Stomach (tissue), 9 donors: ENCODE results near the gene NEDD4. TPM values are rescaled to one million over a fixed set of nuclear protein-coding genes. Genes with fewer than 3 reads are reported as not detected.

Source experiments
- DNase-seq, 2 donors: peaks; one replicate each; pipeline versions ENCODE4 v3.0.0 to v3.0.0-alpha.2; 2013 to 2019
- H3K27ac ChIP-seq, 5 donors: fragments of 200-600 bp in 4 of 5; sonication (generic) in 4 of 5; one replicate each; pipeline ENCODE4 v1.5.1; 2013 to 2019; ENCODE audit warnings: mild to moderate bottlenecking in 1 of 5, moderate library complexity in 1 of 5
- H3K27me3 ChIP-seq, 3 donors: fragments of 200-600 bp; sonication (generic); one replicate each; pipeline ENCODE4 v1.5.1; 2017 to 2019; ENCODE audit warnings: mixed run types in 1 of 3
- H3K36me3 ChIP-seq, 4 donors: fragments of 200-600 bp; sonication (generic); 1 replicate in 3 of 4; 2 replicates in 1 of 4; pipeline ENCODE4 v1.5.1; 2016 to 2019
- H3K4me1 ChIP-seq, 4 donors: fragments of 200-600 bp; sonication (generic); one replicate each; pipeline ENCODE4 v1.5.1; 2016 to 2019
- H3K4me3 ChIP-seq, 4 donors: fragments of 200-600 bp; sonication (generic) in 3 of 4; one replicate each; pipeline ENCODE4 v1.5.1; 2016 to 2019; ENCODE audit warnings: mild to moderate bottlenecking in 1 of 4
- H3K9me3 ChIP-seq, 4 donors: fragments of 200-600 bp; sonication (generic); one replicate each; pipeline ENCODE4 v1.5.1; 2016 to 2019
- CTCF ChIP-seq, 7 experiments: fragments of 450-650 bp in 4 of 7; fragments of 200-600 bp in 3 of 7; sonication (generic) in 3 of 7; IDR thresholded peaks; one replicate each; pipeline ENCODE4 v1.5.1; 2016 to 2019; ENCODE audit warnings: antibody characterized with exemption in 7 of 7, control low read depth in 2 of 7, mild to moderate bottlenecking in 1 of 7
- EP300 ChIP-seq: sonication (generic); formaldehyde crosslinking; IDR thresholded peaks from one replicate; pipeline ENCODE4 v1.6.1; 2017; ENCODE audit warnings: antibody characterized with exemption
- POLR2A ChIP-seq, 4 donors: fragments of 450-650 bp; IDR thresholded peaks; one replicate each; pipeline ENCODE4 v1.6.1; 2016; ENCODE audit warnings: antibody characterized with exemption in 4 of 4, control low read depth in 2 of 4, mild to moderate bottlenecking in 1 of 4, moderate library complexity in 1 of 4
- POLR2AphosphoS5 ChIP-seq, 3 donors: sonication (generic); formaldehyde crosslinking; IDR thresholded peaks; one replicate each; pipeline ENCODE4 v1.6.1; 2016; ENCODE audit warnings: antibody characterized with exemption in 3 of 3
- WGBS, 5 donors: extraction: QIAGEN DNeasy Blood & Tissue Kit in 3 of 5; methylation state at CpG; one replicate each; pipeline versions ENCODE4 v1.1.5 to v1.1.7; 2013 to 2018; 5-methylcytosine and 5-hydroxymethylcytosine counted together
- intact Hi-C: fragments of 100-400 bp; cut with DNase I; formaldehyde crosslinking; loops from one replicate; pipeline ENCODE4 v1.15.1; 2023; ENCODE audit warnings: low total_unique reads
- polyA plus RNA-seq, 3 donors: library from polyadenylated mRNA; stranded (reverse); fragments of 200-250 nt; gene quantifications; one replicate each; pipeline ENCODE4 v1.2.3, GENCODE V29; 2013
- total RNA-seq, 5 donors: library from RNA; depleted of rRNA; stranded (reverse); fragments of >200 nt; gene quantifications; one replicate each; pipeline versions ENCODE4 v1.1.0 to v1.2.3, GENCODE V29; 2014 to 2016
- donor health status: healthy with polysubstance abuse.
- donor health status: Bipolar disorder and iron deficiency.
- donor health status: healthy.

The NEDD4 gene
- total and polyA plus RNA-seq, 8 donors: 2.9 to 40.8 (median 7.5) TPM

- WGBS, 5 donors: 68 to 78% (median 71%) methylated on average over 5 of the region's 5 CpGs
- peak in 1 of 2 donors; percentile 10 for DNase-seq
These were observed 173.4 kb downstream of the NEDD4 start for GRCh38 chr15:55820043-55820442.

GRCh38 chr15:55819397-55820034 is 173.9 kb downstream of the NEDD4 start:
- peak in 1 of 2 donors; percentile 8 for DNase-seq
- Histone ChIP-seq H3K27me3 (no peaks in the 10 kb centered on the region), H3K4me3 (no peak overlapping the region), H3K9me3 (no peaks in the 10 kb centered on the region), H3K36me3 (no peaks in the 10 kb centered on the region), H3K4me1 (peaks cover 0 to 12% (median 6%) of the 10 kb centered on the region in 4 donors), H3K27ac (no peak overlapping the region)
- intact Hi-C loops: no loop called here
- TF ChIP-seq POLR2AphosphoS5 (IDR thresholded peaks at IDR 0.05) (no peak), CTCF (IDR thresholded peaks at IDR 0.05) (no peak), EP300 (no peak), POLR2A (IDR thresholded peaks at IDR 0.05) (no peak)
- 51 to 67% (median 55%) methylated on average over 10 of the region's 10 CpGs for WGBS, 5 donors

More at GRCh38 chr15:55820043-55820442, 173.4 kb downstream of the NEDD4 start:
- peaks cover 0 to 12% (median 6%) of the 10 kb centered on the region in 4 donors for H3K4me1 ChIP-seq
- intact Hi-C loops: no loop called here
- no peak overlapping the region for H3K4me3 ChIP-seq
- TF ChIP-seq POLR2AphosphoS5 (IDR thresholded peaks at IDR 0.05) (no peak), POLR2A (IDR thresholded peaks at IDR 0.05) (no peak), CTCF (IDR thresholded peaks at IDR 0.05) (no peak), EP300 (no peak)
- H3K27ac ChIP-seq: no peak overlapping the region
- H3K9me3 ChIP-seq: no peaks in the 10 kb centered on the region
- H3K36me3 ChIP-seq: no peaks in the 10 kb centered on the region
- no peaks in the 10 kb centered on the region for H3K27me3 ChIP-seq

GRCh38 chr15:55816017-55816416 is 177.4 kb downstream of the NEDD4 start:
- no peaks in the 10 kb centered on the region for H3K27me3 ChIP-seq
- H3K4me1 ChIP-seq: no peaks in the 10 kb centered on the region
- no peak for DNase-seq
- TF ChIP-seq POLR2A (IDR thresholded peaks at IDR 0.05) (no peak), POLR2AphosphoS5 (IDR thresholded peaks at IDR 0.05) (no peak), EP300 (no peak), CTCF (IDR thresholded peaks at IDR 0.05) (no peak)
- no peak overlapping the region for H3K4me3 ChIP-seq
- H3K27ac ChIP-seq: no peak overlapping the region
- no peaks in the 10 kb centered on the region for H3K9me3 ChIP-seq
- intact Hi-C loops: no loop called here
- H3K36me3 ChIP-seq: no peaks in the 10 kb centered on the region

GRCh38 chr15:55802600-55803376 is 190.6 kb downstream of the NEDD4 start:
- Histone ChIP-seq H3K4me1 (no peaks in the 10 kb centered on the region), H3K27ac (no peak overlapping the region), H3K4me3 (no peak overlapping the region), H3K27me3 (peaks cover 0 to 4% (median 0%) of the 10 kb centered on the region in 3 donors), H3K9me3 (no peaks in the 10 kb centered on the region), H3K36me3 (no peaks in the 10 kb centered on the region)
- no peak for DNase-seq
- 80 to 91% (median 86%) methylated on average over 5 of the region's 5 CpGs for WGBS, 5 donors
- no peak for TF ChIP-seq POLR2A (IDR thresholded peaks at IDR 0.05)
- no peak for TF ChIP-seq CTCF (IDR thresholded peaks at IDR 0.05)
- no peak for TF ChIP-seq EP300
- TF ChIP-seq POLR2AphosphoS5 (IDR thresholded peaks at IDR 0.05): no peak
- intact Hi-C loops: no loop called here
